Lower leg skin (tissue), 3 donors: Measurements from ENCODE around the gene CDH13.

Experiments
- POLR2A ChIP-seq, 2 donors: fragments of 450-650 bp; IDR thresholded peaks; one replicate each; pipeline ENCODE4 v1.6.1; 2016 to 2017; ENCODE audit warnings: antibody characterized with exemption in 2 of 2, mild to moderate bottlenecking in 1 of 2, moderate library complexity in 1 of 2
- TF ChIP-seq, protein P1 (sequence below), 3 donors: fragments of 450-650 bp; IDR thresholded peaks; one replicate each; pipeline ENCODE4 v1.5.1; 2016; ENCODE audit warnings: antibody characterized with exemption in 3 of 3, mild to moderate bottlenecking in 3 of 3, moderate library complexity in 2 of 3

DNA sequence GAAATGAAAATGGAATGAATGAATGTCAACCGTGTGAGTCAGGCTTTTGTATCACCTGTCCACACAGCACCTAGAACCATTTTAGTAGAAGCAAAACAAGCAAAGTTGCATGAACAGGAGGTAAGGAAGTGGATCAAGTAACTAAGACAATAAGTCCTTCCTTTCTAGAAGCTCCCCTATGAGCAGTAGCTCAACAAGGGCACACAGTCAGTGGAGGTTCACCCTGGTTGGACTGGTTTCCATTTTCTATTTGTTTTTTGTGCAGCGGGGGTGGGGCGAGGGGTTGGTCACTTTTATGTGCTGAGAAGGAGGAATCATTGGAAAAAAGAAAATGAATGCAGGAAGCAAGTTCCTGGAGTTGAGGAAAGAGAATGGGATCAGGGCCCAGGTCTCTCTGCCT is 1177.0 kb downstream of the CDH13 start:
- TF ChIP-seq, protein P1, sequence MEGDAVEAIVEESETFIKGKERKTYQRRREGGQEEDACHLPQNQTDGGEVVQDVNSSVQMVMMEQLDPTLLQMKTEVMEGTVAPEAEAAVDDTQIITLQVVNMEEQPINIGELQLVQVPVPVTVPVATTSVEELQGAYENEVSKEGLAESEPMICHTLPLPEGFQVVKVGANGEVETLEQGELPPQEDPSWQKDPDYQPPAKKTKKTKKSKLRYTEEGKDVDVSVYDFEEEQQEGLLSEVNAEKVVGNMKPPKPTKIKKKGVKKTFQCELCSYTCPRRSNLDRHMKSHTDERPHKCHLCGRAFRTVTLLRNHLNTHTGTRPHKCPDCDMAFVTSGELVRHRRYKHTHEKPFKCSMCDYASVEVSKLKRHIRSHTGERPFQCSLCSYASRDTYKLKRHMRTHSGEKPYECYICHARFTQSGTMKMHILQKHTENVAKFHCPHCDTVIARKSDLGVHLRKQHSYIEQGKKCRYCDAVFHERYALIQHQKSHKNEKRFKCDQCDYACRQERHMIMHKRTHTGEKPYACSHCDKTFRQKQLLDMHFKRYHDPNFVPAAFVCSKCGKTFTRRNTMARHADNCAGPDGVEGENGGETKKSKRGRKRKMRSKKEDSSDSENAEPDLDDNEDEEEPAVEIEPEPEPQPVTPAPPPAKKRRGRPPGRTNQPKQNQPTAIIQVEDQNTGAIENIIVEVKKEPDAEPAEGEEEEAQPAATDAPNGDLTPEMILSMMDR (IDR thresholded peaks at IDR 0.05): no peak
- no peak for TF ChIP-seq POLR2A (IDR thresholded peaks at IDR 0.05)
